HG02610 (cell line): Measurements from ENCODE around the gene TPP1.

Experiments used
- ATAC-seq: cut with Tn5 transposase; IDR thresholded peaks from one replicate; pipeline ENCODE4 v1.9.1; 2021; ENCODE audit warnings: mild to moderate bottlenecking, moderate library complexity; ENCODE audit not compliant: unreplicated experiment

The TPP1 gene

DNA sequence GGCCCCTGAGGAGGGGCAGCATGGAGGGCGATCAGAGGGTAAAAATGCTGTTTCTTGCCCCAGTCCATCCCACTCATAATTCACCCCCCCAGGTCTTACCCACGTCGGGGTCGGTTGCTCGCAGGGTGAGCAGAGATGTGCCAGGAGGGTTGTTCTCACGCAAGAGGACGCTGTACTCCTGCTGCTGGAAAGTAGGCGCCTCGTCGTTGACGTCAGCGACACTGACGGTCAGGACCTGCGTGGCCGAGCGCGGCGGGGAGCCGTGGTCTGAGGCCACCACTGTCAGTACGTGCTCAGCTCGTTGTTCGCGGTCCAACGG lies 10.3 kb upstream of the TPP1 start:
- ATAC-seq: no peak

DNA sequence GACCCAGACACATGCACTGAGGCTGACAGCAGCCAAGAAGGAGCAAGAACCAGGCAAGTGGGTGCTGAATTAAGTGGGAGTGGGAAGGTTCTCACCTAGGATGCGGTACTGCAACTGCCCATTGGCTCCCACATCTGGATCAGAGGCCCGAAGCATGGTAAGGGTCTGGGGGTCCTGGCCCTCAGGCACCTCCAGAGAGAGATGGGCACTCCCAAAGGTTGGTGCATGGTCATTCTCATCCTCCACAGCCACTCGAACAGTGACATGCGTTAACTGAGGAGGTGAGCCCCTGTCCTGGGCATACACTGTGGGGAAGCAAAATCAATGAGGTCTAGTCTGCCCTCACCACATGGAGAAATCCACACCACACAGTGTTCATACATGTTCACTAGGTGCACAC lies 9.3 kb upstream of the TPP1 start:
- no peak for ATAC-seq

DNA sequence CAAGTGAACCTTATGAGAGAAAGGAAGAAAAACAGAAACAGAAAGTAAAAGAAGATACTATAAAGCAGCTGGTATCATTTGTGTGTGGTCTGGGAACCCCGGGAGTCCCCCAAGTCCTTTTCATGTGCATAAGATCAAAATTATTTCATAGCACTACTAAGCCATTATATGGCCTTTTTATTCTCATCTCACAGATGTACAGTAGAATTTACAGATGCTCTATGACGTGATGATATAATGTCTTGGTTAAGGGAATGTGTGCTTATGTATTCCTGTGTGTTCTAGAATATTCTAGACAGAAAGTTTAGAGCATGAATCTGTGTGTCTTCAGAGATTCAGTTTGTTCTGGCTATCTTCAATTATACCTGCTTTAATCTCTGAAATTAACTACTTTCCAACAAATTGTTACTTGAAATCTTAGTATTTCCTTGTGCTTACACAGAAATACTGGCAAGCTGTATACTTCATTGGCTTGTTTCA lies 8.6 kb upstream of the TPP1 start:
- peak; percentile 71 for ATAC-seq

DNA sequence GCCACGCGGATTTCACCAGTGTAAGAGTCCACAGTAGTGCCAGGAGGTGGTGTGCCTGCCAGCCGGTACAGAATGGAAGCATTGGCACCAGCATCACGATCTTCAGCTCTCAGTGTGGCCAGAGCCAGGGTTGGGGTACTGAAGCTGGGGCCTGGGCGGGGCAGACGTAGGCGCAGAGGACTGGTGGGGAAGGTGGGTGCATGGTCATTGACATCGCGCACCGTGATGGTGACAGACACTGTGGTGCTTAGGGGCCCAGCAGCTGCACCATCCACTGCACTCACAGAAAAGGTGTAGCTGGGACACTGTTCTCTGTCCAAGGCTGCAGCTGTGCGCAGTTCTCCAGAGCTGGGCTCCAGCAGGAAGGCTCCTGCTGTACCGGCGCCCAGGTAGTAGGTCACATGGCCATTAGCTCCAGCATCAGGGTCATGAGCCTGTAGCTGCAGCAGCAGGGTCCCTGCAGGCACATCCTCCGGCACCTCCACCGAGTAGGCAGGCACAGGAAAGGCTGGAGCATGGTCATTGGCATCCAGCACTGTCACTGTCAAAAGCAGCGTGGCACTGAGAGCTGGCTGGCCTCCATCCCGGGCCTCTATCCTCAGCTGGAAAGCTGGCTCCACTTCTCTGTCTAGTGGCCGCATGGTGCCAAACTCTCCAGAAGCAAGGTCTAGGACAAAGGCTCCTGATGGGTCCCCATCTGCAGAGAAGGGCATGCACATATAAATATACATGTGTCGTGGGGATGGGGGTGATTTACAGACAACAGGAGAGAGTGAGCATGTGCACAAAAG lies 7.9 kb upstream of the TPP1 start:
- no peak for ATAC-seq

DNA sequence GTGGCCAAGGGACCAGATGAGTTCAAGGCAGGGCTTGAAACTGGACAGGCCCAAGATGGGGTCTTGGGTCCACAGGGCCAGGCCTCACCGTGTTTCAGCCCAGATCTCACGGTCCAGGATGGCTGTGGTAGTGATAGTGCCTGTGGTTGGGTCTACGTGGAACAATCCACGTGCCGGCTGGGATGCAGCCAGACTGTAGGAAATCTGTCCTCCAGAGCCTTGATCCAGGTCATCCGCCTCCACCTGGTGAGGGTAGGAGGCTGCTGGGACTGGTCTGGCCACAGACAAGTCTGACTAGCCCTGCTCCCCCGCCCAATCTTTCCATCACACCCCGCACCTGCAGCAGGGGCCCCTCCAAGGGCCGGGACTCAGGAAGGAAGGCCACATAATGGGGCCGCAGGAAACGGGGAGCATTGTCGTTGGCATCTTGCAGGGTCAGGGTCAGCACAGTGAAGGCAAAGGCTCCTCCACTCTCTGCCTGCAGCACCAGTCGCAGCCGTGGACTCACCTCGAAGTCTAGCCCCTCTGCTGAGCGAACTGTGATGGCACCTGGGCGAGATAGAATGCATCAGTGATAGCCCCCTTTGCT lies 6.7 kb upstream of the TPP1 start:
- no peak for ATAC-seq

DNA sequence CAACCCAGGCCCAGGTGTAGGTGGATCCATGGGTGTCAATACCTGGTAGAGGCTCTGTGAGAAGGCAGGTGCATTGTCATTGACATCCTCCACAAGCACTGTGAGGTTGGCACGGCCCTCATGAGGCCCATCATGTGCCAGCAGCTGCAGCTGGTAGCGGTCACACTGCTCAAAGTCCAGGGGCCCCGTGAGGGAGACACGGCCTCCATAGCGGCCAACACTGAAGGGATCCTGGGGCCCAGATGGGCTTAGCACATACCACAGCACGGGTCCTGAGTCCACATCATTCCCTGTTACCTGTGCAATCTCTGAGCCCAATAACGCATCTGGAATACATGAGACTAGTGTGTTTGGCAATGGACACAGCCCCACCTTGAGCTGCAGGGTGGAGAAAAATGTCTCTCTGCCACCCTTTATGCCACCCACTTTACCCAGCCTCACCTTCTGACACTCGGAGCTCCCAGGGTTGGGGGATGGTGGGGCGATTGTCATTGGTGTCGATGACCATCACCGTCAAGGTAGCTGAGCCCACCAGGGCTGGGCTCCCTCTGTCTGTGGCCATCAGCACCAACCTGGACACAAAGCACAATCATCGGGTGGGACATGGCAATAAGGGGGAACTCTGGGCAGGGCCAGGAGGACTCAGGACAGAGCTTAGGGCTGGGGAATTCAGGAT lies 6.1 kb upstream of the TPP1 start:
- no peak for ATAC-seq

DNA sequence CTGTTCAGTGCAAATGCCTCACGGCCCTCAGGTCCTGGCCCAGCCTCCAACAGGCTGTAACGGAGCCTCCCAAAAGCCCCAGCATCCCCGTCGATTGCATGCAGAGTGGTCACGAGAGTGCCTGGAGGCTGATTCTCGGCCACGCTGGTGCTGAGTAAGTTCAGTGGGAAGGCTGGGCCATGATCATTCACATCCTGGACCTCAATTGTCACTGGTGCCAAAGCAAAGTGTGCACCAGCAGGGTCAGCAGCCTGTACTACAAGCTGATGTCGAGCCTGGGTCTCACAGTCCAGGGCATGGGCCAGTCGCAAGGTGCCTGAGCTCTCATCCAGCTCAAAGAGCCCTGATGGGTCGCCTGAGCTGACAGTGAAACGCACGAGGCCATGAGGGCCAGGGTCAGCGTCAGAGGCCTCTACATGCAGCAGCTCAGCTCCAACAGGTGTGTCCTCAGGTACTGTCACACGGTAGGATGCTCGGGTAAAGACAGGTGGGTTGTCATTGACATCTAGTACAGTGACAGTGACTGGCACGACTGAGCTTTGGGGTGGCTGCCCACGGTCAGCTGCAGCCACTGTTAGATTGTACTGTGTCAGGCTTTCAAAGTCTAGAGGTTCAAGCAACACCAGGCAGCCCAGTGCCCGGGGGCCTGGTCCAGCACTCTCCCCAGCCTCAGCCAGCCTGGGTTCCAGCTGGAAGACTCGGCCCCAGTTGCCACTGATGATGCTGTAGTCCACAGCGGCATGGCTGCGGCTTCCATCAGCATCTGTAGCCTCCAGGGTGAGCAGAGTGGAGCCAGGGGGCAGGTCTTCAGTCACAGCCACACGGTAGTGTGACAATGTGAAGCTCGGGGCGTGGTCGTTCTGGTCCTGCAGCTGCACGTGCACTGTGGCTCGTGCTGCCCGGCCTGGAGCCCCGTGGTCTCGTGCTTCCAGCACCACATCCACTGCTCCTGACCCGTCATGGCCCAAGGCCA lies 4.5 kb upstream of the TPP1 start:
- no peak for ATAC-seq

DNA sequence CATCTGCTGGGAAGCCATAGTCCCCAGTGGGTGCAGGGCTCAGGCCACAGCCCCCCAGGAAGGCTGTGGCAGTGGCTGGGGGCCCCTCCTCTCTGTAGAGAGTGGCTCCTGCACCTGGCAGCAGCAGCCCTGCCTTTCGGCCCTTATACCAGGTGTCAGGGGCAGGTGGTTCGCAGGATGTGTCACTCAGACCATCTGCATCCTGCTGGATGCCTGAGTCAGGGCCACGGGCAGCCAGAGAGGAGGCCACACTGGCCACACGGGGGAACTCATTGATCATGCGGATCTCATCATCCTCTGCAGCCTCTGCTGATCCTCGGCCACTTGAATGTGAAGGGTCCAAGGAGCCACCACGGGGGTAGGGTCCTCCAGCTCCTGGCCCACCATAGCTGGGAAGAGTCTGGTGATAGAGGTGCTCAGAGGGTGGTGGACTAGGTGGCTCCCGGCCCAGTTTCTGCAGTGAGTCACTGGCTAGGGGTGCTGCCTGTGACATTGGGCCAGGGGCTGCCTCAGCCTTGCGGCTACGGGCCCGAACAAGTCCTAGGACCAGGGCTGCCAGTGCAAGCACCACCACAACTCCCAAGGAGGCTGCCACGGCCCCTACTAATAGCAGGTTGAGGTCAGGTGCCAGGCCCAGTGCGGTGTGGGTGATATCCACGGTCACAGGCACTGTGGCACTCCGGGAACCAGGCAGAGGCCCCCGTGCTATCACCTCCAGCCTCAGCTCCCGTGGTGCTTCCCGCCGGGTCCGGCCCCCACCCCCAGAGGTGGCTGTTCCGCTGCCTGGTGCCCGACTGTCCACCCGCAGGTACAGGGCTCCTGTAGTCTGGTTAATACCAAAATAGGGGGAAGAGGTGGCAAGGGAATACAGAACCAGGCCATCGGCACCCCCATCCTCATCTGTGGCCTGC lies 3.3 kb upstream of the TPP1 start:
- no peak for ATAC-seq

DNA sequence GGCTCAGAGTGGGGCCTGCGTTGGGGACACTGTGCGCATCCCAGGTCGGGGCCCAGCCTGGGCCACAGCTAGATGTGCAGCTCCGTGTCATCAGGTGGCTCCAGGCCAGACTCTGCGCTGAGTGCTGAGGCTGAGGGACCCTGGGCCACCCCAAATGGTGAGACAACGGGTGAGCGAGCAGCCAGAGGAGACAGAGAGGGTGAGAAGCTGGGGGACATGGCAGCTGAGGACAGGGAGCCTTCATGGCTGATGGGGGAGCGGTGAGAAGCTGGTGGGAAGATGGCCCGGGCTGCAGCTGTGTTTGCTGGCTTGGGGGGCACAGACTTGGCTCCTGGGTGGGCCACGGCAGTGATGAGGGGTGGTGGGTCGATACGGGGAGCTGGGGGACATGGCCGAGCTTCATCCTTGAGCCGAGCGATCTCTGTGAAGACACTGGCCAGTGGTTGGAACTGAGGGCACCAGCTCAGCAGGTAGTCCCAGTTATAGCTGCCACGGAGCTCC lies 2.5 kb upstream of the TPP1 start:
- no peak for ATAC-seq

DNA sequence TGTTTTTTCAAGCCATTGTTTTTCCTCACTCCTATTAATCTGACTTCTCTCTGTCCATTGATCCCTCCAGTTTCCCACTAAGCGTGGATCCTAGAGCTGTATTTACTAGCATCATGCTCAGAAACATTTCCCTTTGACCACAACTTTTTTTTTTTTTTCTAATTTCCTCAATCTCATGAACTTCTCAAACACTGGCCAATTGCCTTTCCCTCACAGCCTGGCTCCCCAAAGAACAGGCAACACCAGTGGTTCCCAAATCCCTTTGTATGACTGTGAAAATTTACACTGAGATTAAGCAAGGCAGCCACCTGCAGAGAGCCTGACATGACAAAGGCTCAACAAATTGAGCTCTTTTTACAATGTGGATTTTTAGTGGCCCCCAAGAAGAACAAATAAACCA lies 1.4 kb upstream of the TPP1 start:
- no peak for ATAC-seq

DNA sequence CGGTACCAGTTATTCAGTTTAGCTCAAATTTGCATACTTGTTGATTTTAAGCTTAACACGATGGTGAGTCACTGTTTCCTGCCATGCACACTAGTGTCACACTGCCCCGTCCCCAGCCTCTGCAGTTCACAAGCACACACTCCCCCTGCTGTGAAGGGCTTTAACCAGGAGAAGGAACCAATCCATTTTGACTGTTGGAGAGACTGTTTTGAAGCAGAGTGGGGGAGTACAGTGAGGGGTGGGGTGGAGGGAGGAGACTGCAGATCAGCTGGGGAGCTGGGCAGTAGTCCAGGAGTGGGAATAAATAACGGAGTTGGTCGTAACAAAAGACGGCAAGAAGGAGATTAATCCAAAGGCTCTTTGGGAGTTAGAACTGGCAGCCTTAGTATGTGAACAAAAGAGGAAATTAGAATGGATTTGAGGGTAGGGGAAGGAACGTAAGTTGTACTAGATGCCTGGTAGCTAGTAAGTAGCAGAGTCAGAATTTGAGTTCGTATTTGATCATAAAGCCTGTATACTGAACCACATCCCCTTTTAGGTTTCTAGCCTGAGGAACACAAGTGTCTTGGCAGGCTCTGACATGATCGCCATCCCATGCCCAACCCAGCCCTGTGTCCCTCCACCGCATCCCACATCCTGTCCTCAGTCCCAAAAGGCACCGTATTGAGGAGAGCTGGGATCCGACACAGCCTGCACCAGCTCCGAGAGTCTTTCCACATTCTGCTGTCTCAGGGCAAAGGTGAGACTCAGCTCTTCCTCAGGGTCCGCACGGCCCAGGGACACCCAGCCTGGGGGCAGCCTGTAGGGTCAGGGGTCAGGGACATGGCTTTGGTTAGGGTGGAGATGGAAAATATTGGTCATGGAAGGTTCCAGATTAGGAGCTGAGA lies 862 bp downstream of the TPP1 start:
- ATAC-seq: peak; percentile 35

DNA sequence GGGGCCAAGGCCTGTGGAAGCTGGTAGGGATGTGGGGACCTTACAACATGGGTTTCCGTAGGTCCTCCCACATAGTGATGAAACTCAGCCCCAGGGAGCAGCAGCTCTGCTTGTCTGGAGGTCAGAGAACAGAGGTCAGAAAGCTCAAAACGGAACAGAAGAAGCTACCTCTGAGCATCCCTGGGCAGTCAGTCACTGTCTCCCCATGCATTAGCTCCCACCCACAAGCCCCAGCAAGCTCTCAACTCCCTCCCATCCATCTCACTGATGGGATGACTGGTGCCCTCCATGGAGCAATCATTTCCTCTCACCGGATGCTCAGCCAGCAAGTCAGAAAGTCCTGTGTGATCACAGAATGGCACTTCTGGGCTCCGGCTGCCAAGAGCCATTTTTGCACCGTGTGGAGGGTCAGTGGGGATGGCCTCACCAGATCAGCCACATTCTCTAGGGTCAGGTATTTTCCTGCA lies 1.9 kb downstream of the TPP1 start:
- no peak for ATAC-seq

DNA sequence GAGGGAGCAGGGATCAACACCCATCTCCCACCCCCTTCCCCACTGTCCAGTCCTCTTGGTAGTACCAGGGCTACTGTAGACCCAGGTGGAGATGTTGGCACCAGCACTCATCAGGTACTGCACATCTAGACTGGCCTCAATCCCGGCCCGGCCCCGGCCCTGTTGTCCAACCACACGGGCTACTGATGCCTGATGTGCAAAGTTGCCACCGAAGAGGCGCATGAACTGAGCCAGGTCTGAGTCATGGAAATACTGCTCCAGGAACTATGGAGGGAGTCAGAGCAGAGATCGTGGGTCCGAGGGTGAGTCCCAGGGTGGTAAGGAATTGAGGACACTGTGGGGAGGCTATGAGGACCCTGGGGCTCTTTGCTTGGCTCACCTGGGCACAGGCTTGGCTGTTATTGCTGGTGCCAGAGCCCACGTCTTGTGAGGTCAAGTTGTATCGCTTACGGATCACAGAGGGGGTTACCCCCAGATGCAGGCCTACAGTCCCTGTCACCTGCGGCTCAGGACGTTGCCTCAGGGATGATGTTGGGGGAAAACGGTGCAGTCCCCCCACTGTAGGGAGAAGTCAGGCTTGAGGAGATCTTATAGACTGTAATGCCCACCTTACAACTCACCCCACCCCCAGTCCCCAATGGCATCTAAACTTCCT lies 2.5 kb downstream of the TPP1 start:
- ATAC-seq: no peak

DNA sequence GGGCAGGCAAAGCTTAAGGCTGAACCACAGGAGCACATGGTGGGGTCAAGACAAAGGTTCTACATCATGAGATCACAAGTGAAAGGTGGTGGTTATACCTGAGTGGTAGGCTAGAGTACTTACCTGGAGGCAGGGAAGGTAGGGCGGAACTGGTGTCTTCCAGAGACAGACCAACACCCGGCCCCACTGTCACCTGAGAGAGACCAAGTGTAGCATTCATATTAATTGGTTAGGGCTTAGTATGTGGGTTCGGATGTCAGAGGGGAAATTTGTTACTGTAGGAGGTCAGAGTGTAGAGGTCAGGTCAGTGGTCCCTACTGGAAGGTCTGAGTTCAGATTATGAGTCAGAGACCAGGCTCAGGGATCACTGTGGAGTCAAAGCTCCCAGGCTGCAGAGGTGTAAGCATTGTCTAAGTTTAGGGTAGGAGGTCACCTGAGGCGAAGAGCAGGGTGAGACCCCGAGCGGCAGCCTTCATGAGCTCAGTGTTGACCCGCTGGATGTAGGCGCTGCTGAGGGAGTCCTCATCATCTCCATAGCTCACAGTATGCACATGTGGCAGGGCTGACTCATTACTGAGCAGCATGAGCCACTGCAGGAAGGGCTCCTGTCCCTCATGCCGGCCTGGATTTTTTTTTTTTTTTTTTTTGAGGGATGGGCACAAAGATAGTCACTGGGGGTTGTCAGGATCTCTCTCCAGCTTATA lies 3.2 kb downstream of the TPP1 start:
- ATAC-seq: no peak

DNA sequence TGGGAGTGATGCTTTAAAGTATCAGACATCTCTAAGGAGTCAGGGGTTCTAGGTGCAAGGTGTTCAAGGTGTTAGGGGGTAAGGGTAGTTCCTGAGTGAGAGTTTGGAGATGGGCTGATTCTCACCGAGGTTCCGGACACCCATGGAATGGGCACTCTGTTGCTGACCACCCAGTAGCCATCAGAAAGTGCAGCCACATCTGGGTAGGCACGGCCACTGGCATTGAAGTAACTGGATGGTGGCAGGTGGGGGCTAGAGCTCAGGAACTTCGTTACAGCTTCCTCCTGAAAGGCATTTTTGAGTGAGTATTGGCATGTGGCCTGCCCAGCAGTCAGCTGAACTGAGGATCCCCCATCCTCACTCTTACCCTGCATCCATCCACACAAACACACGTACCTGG lies 4.2 kb downstream of the TPP1 start:
- no peak for ATAC-seq

DNA sequence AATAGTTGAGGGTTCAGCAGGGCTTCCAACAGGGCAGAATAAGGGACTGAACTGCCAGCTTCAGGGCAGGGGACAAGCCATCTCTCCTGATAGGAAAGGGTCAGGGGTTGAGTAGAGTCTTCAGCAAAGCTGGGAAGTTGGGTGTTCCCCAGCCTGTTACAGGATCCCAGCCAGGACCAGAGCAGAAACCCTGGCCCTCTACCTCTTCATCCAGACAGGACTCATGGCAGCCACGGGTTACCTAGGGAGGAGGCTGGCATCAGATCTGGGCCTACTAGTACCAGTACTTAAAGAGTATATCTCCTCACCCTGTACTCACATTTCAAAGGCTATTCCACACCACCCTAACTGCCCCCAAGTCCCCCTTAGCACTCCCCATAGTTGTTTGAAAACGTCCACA lies 4.8 kb downstream of the TPP1 start:
- ATAC-seq: no peak

DNA sequence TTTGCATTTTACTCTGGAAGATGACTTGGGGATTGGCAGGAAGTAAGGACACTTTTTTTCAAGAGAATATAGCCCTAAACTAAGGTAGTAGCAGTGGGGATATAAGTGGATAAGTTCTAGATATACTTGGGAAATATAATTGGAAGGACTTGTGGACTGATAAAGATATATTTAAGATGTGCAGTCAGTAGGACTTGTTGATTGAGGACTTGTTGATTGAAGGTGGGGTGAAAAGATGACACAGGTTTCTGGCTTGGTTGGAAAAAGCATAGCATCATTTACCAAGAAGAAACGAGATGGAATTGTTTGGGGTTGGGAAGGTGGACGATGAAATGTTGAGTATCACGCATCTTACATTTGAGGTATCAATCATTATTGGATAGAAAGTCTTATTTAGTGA lies 5.7 kb downstream of the TPP1 start:
- no peak for ATAC-seq
